Uterus (tissue), 4 donors: ENCODE results near the gene TMEM170A. TPM values are rescaled to one million over a fixed set of nuclear protein-coding genes. Genes with fewer than 3 reads are reported as not detected.
A peak's percentile ranks its signal among the peaks of the same experiment; 100 is the strongest.

Source experiments
- DNase-seq, 2 donors: peaks; one replicate each; pipeline ENCODE4 v3.0.0-alpha.2; 2019 to 2020
- H3K27ac ChIP-seq, 2 donors: fragments of 200-600 bp; sonication (generic); 1 replicate in 1 of 2; 2 replicates in 1 of 2; pipeline ENCODE4 v1.5.1; 2016 to 2018
- H3K27me3 ChIP-seq, 2 donors: fragments of 200-600 bp; sonication (generic); one replicate each; pipeline ENCODE4 v1.5.1; 2018 to 2019; ENCODE audit warnings: control low read depth in 1 of 2
- H3K36me3 ChIP-seq, 2 donors: fragments of 200-600 bp; sonication (generic); one replicate each; pipeline ENCODE4 v1.5.1; 2019; ENCODE audit warnings: control low read depth in 1 of 2
- H3K4me1 ChIP-seq, 2 donors: fragments of 200-600 bp; sonication (generic); one replicate each; pipeline ENCODE4 v1.5.1; 2018 to 2019; ENCODE audit warnings: control low read depth in 1 of 2
- H3K4me3 ChIP-seq, 2 donors: fragments of 200-600 bp; sonication (generic); 1 replicate in 1 of 2; 2 replicates in 1 of 2; pipeline ENCODE4 v1.5.1; 2018 to 2019; ENCODE audit warnings: mild to moderate bottlenecking in 1 of 2
- H3K9me3 ChIP-seq, 2 donors: fragments of 200-600 bp; sonication (generic); one replicate each; pipeline ENCODE4 v1.5.1; 2019; ENCODE audit warnings: control low read depth in 1 of 2
- POLR2A ChIP-seq, 2 donors: fragments of 450-650 bp; IDR thresholded peaks; one replicate each; pipeline ENCODE4 v1.6.1; 2016; ENCODE audit warnings: antibody characterized with exemption in 2 of 2, mild to moderate bottlenecking in 1 of 2, moderate library complexity in 1 of 2
- intact Hi-C: fragments of 100-400 bp; cut with DNase I; formaldehyde crosslinking; loops from one replicate; pipeline ENCODE4 v1.15.1; 2023; ENCODE audit warnings: low total_unique reads
- small RNA-seq: library from RNA; depleted of rRNA; stranded (forward); fragments of <200 nt; gene quantifications from one replicate; pipeline ENCODE3, GENCODE V24; 2016
- total RNA-seq, 4 donors: library from RNA; depleted of rRNA in 3 of 4; stranded (reverse); fragments of >200 nt in 3 of 4; gene quantifications; one replicate each; pipeline versions ENCODE4 v1.1.0 to v1.2.4, GENCODE V29; 2014 to 2023
- TF ChIP-seq, protein P1 (sequence below), 4 experiments: fragments of 200-600 bp in 2 of 4; fragments of 450-650 bp in 2 of 4; sonication (generic) in 2 of 4; IDR thresholded peaks; one replicate each; pipeline ENCODE4 v1.5.1; 2016 to 2019; ENCODE audit warnings: antibody characterized with exemption in 4 of 4, mild to moderate bottlenecking in 2 of 4, moderate library complexity in 1 of 4
- donor health status: DM: yes; HTN: yes; CAD: no.

Gene TMEM170A
- total RNA-seq, 4 donors from 2014 or later: 10.0 to 69.5 (median 21.4) TPM

DNA sequence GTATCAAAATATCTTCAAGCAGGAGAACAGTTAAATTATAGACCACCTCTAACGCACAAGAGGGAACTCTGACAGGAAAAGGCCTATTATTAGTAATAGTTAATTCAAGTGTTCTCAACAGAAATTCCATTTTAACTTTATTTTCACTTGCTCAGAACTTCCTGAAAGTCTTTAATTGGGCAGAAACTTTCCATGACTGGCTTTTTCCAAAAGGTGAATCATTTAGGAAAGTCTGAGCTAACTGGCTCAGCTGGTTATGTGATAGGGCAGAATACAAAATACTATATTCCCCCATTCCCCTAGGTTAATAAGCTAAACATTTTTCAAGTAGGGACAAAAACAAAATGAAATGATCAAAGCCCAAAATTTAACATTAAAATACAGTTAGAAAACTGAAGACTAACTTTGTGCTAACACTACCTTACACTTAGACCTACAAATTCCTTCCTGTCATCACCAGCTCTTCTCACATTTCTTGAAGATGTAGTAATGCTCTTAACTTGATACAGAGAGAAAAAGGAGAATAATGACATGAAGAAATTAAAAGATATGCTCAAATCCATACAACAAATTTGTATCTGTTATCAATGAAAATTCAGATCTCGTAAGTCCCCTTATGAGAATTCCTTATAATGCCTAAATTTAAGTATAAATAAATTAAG is 62.2 kb downstream of the TMEM170A start:
- no peak for DNase-seq
- intact Hi-C loops: no loop called here
- Histone ChIP-seq H3K4me1 (peaks cover 0 to 5% of the 10 kb centered on the region in 2 donors), H3K27ac (peak overlapping the region; percentile 83 to 89), H3K27me3 (no peaks in the 10 kb centered on the region), H3K4me3 (no peak overlapping the region), H3K9me3 (no peaks in the 10 kb centered on the region), H3K36me3 (no peaks in the 10 kb centered on the region)
- TF ChIP-seq POLR2A (IDR thresholded peaks at IDR 0.05): no peak
- TF ChIP-seq, protein P1, sequence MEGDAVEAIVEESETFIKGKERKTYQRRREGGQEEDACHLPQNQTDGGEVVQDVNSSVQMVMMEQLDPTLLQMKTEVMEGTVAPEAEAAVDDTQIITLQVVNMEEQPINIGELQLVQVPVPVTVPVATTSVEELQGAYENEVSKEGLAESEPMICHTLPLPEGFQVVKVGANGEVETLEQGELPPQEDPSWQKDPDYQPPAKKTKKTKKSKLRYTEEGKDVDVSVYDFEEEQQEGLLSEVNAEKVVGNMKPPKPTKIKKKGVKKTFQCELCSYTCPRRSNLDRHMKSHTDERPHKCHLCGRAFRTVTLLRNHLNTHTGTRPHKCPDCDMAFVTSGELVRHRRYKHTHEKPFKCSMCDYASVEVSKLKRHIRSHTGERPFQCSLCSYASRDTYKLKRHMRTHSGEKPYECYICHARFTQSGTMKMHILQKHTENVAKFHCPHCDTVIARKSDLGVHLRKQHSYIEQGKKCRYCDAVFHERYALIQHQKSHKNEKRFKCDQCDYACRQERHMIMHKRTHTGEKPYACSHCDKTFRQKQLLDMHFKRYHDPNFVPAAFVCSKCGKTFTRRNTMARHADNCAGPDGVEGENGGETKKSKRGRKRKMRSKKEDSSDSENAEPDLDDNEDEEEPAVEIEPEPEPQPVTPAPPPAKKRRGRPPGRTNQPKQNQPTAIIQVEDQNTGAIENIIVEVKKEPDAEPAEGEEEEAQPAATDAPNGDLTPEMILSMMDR (IDR thresholded peaks at IDR 0.05): no peak

DNA sequence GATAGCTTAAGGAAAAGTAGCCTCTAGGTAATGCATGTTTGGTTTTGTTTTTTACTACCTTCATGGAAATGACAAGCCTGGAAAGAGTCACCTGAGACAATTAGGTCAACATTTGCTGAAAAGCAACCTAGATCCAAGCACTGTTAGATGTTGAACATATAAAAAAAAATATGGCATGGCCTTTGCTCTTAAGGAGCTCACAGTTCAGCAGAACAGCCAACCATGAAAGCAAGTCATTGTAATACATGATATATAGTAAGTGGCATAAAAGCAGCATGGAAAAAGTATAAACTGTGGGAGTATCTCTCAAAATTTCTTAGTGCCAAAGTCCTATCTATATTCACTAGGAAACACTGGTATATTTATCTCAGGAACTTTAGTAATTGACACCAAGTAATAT is 62.8 kb downstream of the TMEM170A start:
- TF ChIP-seq, protein P1 (IDR thresholded peaks at IDR 0.05): no peak
- no peak for TF ChIP-seq POLR2A (IDR thresholded peaks at IDR 0.05)
- Histone ChIP-seq H3K4me1 (peaks cover 0 to 5% of the 10 kb centered on the region in 2 donors), H3K36me3 (no peaks in the 10 kb centered on the region), H3K9me3 (no peaks in the 10 kb centered on the region), H3K27me3 (no peaks in the 10 kb centered on the region), H3K4me3 (no peak overlapping the region), H3K27ac (peak overlapping the region; percentile 83 to 89)
- no peak for DNase-seq
- intact Hi-C loops: no loop called here

DNA sequence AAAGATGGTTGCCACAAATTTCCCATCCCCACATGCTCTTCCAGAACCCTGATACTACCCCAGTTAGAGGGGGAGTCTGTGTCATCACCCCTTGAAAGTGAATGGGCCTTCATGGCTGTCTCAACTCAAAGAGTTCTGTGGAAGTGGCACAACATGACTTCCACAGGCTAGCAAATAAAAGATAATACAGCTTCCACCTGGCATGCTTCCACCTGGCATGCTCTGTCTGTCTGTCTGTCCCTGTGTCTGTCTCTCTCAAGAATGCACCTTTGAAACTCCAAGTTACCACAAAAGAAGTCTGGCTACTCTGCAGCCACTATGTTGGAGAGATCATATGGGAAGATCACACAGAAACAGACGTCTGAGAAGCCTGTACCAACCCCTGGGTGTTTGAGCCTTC is 66.2 kb downstream of the TMEM170A start:
- Histone ChIP-seq H3K9me3 (no peaks in the 10 kb centered on the region), H3K36me3 (no peaks in the 10 kb centered on the region), H3K27me3 (no peaks in the 10 kb centered on the region), H3K27ac (peak overlapping the region; percentile 21 to 25), H3K4me1 (peaks cover 0 to 10% of the 10 kb centered on the region in 2 donors), H3K4me3 (no peak overlapping the region)
- TF ChIP-seq POLR2A (IDR thresholded peaks at IDR 0.05): no peak
- DNase-seq: no peak
- intact Hi-C loops: no loop called here

DNA sequence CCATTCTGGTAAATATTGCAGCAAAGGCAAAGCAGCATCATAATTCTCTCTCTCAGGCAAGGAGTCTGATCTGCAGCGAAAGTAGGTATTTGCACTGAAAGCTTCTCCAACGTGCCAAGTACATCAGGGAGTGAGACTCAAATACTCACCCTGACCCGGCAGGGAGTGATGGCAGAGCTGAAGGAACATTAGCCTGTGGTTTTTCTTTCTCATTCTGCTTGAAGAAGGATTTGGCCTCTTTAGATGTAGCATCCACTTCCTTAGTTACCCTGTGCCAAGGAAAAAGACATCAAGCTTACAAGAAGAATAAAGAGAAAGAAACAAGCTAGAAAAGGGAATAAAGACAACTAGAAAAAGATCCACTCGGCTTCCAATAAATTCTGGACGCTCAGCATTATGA is 69.5 kb downstream of the TMEM170A start:
- H3K36me3 ChIP-seq: no peaks in the 10 kb centered on the region
- no peak overlapping the region for H3K4me3 ChIP-seq
- H3K27ac ChIP-seq: peak overlapping the region; percentile 49 to 61
- no peak for TF ChIP-seq POLR2A (IDR thresholded peaks at IDR 0.05)
- TF ChIP-seq, protein P1 (IDR thresholded peaks at IDR 0.05): no peak
- intact Hi-C loops: no loop called here
- no peaks in the 10 kb centered on the region for H3K9me3 ChIP-seq
- H3K4me1 ChIP-seq: peaks cover 4 to 5% of the 10 kb centered on the region in 2 donors
- H3K27me3 ChIP-seq: no peaks in the 10 kb centered on the region
- no peak for DNase-seq

Small RNAs within 50 kb of the gene (small RNA-seq; reads per million reads assigned to genes)
- gene RF00598: not detected

Other genes starting within 250 kb of the TMEM170A start
- gene CTRB1, start 245.7 kb downstream of the TMEM170A start, total RNA-seq: not detected
- 100 to 1,000 TPM in 1 of 4 donors, 10 to 100 TPM in 3; 42.8 to 104 (median 47.2) TPM for gene BCAR1, start 213.1 kb downstream of the TMEM170A start, total RNA-seq
- 10 to 100 TPM; 22.3 to 90.8 (median 73.4) TPM for gene CFDP1, start 31.2 kb downstream of the TMEM170A start, total RNA-seq
- gene CHST6, start 30.8 kb upstream of the TMEM170A start, total RNA-seq: 1 to 10 TPM in 1 of 4 donors, under 1 TPM in 1, not detected in 2; 0.52 to 4.4 TPM
- gene CHST5, start 71.4 kb upstream of the TMEM170A start, total RNA-seq: 1 to 10 TPM in 2 of 4 donors, not detected in 2; 1.0 to 2.0 TPM
- 10 to 100 TPM in 3 of 4 donors, 1 to 10 TPM in 1; 5.1 to 21.8 (median 15.2) TPM for gene TMEM231, start 91.6 kb upstream of the TMEM170A start, total RNA-seq
- 10 to 100 TPM; 19.0 to 95.9 (median 79.5) TPM for gene GABARAPL2, start 101.7 kb upstream of the TMEM170A start, total RNA-seq
- gene ADAT1, start 158.6 kb upstream of the TMEM170A start, total RNA-seq: 10 to 100 TPM; 21.8 to 72.2 (median 46.5) TPM
- 100 to 1,000 TPM in 1 of 4 donors, 10 to 100 TPM in 3; 51.8 to 101 (median 87.1) TPM for gene KARS1, start 183.0 kb upstream of the TMEM170A start, total RNA-seq
- 10 to 100 TPM; 29.5 to 74.5 (median 50.0) TPM for gene TERF2IP, start 183.1 kb upstream of the TMEM170A start, total RNA-seq
- not detected for gene CPHXL2, start 212.3 kb upstream of the TMEM170A start, total RNA-seq
- gene DUXB, start 236.8 kb upstream of the TMEM170A start, total RNA-seq: not detected